Activated effector memory CD4-positive, alpha-beta T cell treated with anti-CD3 and anti-CD28 coated beads, Interleukin-2, amount 50 U/mL, for 16 hours (primary cell): ENCODE results near the gene TMEM45A.
"Not testable (repeated sequence)": the region's sequence is repeated elsewhere in the genome, so short reads cannot be mapped to it uniquely, and the experiment has no call there.

ENCODE experiments used
- DNase-seq: peaks from one replicate; pipeline ENCODE4 v3.0.0-alpha.2; 2020

The TMEM45A gene

GRCh38 chr3:100536093-100536492 is 43.7 kb downstream of the TMEM45A start:
- no peak for DNase-seq

- DNase-seq = no peak
Observed at GRCh38 chr3:100537646-100538338, 45.4 kb downstream of the TMEM45A start.

GRCh38 chr3:100538339-100538706 is 45.9 kb downstream of the TMEM45A start:
- DNase-seq = no peak

- no peak for DNase-seq
Observed at GRCh38 chr3:100540791-100541334, 48.4 kb downstream of the TMEM45A start.

- DNase-seq = not testable (repeated sequence)
Observed at GRCh38 chr3:100541428-100541827, 49.0 kb downstream of the TMEM45A start.

GRCh38 chr3:100545371-100545770 is 53.0 kb downstream of the TMEM45A start:
- DNase-seq = no peak

GRCh38 chr3:100546020-100546744 is 53.8 kb downstream of the TMEM45A start:
- no peak for DNase-seq

- DNase-seq = no peak
Observed at GRCh38 chr3:100548053-100548452, 55.6 kb downstream of the TMEM45A start.

GRCh38 chr3:100553618-100554372 is 61.4 kb downstream of the TMEM45A start:
- DNase-seq = no peak

GRCh38 chr3:100554373-100554676 is 61.9 kb downstream of the TMEM45A start:
- DNase-seq = no peak

GRCh38 chr3:100556673-100557310 is 64.4 kb downstream of the TMEM45A start:
- no peak for DNase-seq

- no peak for DNase-seq
Observed at GRCh38 chr3:100558233-100558632, 65.8 kb downstream of the TMEM45A start.

- no peak for DNase-seq
Observed at GRCh38 chr3:100560426-100560825, 68.0 kb downstream of the TMEM45A start.

GRCh38 chr3:100561459-100562158 is 69.2 kb downstream of the TMEM45A start:
- DNase-seq = no peak

- no peak for DNase-seq
Observed at GRCh38 chr3:100562224-100562857, 69.9 kb downstream of the TMEM45A start.

- no peak for DNase-seq
Observed at GRCh38 chr3:100563228-100563627, 70.8 kb downstream of the TMEM45A start.

GRCh38 chr3:100563652-100564211 is 71.3 kb downstream of the TMEM45A start:
- DNase-seq = no peak

- no peak for DNase-seq
Observed at GRCh38 chr3:100570811-100571210, 78.4 kb downstream of the TMEM45A start.

- no peak for DNase-seq
Observed at GRCh38 chr3:100574536-100574935, 82.1 kb downstream of the TMEM45A start.

GRCh38 chr3:100575704-100576103 is 83.3 kb downstream of the TMEM45A start:
- DNase-seq = no peak

GRCh38 chr3:100577382-100578008 is 85.1 kb downstream of the TMEM45A start:
- DNase-seq = no peak
